ENCODE data around the gene CEP162.
A peak's percentile ranks its signal among the peaks of the same experiment; 100 is the strongest.
"Not testable (repeated sequence)": the region's sequence is repeated elsewhere in the genome, so short reads cannot be mapped to it uniquely, and the experiment has no call there.

Gene CEP162

DNA sequence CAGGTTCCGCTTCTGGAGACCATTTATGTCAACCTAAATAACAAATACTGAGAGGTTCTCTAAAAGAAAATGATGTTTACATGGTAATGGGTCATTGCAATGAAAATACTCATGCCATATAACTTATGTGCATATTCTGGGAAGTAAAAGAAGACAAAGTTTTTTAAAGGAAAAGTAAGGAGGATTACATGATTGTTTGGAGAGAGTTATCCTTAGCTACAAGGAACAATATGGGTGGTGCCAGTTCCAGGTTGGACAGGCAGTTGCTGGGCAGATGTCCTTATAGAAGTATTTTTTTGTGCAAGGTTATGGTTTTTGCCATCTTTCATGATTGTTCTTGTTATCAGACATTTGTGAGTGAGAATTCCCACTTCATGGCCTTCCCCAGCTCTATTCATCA, 141.4 kb downstream of the CEP162 start:
- TF ChIP-seq, protein P1, sequence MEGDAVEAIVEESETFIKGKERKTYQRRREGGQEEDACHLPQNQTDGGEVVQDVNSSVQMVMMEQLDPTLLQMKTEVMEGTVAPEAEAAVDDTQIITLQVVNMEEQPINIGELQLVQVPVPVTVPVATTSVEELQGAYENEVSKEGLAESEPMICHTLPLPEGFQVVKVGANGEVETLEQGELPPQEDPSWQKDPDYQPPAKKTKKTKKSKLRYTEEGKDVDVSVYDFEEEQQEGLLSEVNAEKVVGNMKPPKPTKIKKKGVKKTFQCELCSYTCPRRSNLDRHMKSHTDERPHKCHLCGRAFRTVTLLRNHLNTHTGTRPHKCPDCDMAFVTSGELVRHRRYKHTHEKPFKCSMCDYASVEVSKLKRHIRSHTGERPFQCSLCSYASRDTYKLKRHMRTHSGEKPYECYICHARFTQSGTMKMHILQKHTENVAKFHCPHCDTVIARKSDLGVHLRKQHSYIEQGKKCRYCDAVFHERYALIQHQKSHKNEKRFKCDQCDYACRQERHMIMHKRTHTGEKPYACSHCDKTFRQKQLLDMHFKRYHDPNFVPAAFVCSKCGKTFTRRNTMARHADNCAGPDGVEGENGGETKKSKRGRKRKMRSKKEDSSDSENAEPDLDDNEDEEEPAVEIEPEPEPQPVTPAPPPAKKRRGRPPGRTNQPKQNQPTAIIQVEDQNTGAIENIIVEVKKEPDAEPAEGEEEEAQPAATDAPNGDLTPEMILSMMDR (conservative IDR thresholded peaks at IDR 0.05; ENCODE audit: low read depth, low read length) = no peak
- H3K4me3 ChIP-seq (ENCODE audit: low read length) = no peak overlapping the region
- no peak for DNase-seq (ENCODE audit: low read depth)

GRCh38 chr6:84084705-84085104, 142.7 kb downstream of the CEP162 start:
- not testable (repeated sequence) for H3K4me3 ChIP-seq (ENCODE audit: low read length); DNase-seq (ENCODE audit: low read depth)

GRCh38 chr6:84082689-84083265, 144.7 kb downstream of the CEP162 start:
- TF ChIP-seq, protein P1 (conservative IDR thresholded peaks at IDR 0.05; ENCODE audit: low read depth, low read length) = no peak
- no peak for DNase-seq (ENCODE audit: low read depth)
- no peak overlapping the region for H3K4me3 ChIP-seq (ENCODE audit: low read length)

- no peak overlapping the region for H3K4me3 ChIP-seq (ENCODE audit: low read length)
- TF ChIP-seq, protein P1 (conservative IDR thresholded peaks at IDR 0.05; ENCODE audit: low read depth, low read length) = no peak
- DNase-seq (ENCODE audit: low read depth) = no peak
Observed at GRCh38 chr6:84081222-84081621, 146.2 kb downstream of the CEP162 start.

GRCh38 chr6:84078335-84078734, 149.1 kb downstream of the CEP162 start:
- TF ChIP-seq, protein P1 (conservative IDR thresholded peaks at IDR 0.05; ENCODE audit: low read depth, low read length) = no peak
- no peak overlapping the region for H3K4me3 ChIP-seq (ENCODE audit: low read length)
- no peak for DNase-seq (ENCODE audit: low read depth)

GRCh38 chr6:84077645-84078044, 149.8 kb downstream of the CEP162 start:
- H3K4me3 ChIP-seq (ENCODE audit: low read length) = no peak overlapping the region
- no peak for DNase-seq (ENCODE audit: low read depth)
- TF ChIP-seq, protein P1 (conservative IDR thresholded peaks at IDR 0.05; ENCODE audit: low read depth, low read length) = no peak

- peak; percentile 91 for DNase-seq (ENCODE audit: low read depth)
Observed at GRCh38 chr6:84074988-84075781, 152.3 kb downstream of the CEP162 start.

More at GRCh38 chr6:84074988-84075781, 152.3 kb downstream of the CEP162 start:
- TF ChIP-seq, protein P1 (conservative IDR thresholded peaks at IDR 0.05; ENCODE audit: low read depth, low read length) = no peak
- H3K4me3 ChIP-seq (ENCODE audit: low read length) = peak overlapping the region; percentile 22

Measured in retinal pigment epithelial cell (primary cell).